ENCODE measurements around the gene TAAR5.
"Not testable (repeated sequence)": the region's sequence is repeated elsewhere in the genome, so short reads cannot be mapped to it uniquely, and the experiment has no call there.

TAAR5 gene, protein sequence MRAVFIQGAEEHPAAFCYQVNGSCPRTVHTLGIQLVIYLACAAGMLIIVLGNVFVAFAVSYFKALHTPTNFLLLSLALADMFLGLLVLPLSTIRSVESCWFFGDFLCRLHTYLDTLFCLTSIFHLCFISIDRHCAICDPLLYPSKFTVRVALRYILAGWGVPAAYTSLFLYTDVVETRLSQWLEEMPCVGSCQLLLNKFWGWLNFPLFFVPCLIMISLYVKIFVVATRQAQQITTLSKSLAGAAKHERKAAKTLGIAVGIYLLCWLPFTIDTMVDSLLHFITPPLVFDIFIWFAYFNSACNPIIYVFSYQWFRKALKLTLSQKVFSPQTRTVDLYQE

DNA sequence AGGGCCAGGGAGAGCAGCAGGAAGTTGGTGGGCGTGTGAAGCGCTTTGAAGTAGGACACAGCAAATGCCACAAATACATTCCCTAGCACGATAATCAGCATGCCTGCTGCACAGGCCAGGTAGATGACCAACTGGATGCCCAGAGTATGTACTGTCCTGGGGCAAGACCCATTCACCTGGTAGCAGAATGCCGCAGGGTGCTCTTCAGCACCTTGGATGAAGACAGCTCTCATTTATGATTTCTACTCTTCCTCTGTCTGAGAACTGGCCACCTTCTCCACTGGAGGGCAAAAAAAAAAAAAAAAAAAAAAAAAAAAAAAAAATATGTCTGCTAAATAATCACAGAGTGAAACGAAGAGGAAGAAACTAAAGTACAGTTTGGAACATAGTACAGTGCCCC lies at the start of gene TAAR5:
Gene TAAR5 (minus strand): TSS at position 288 of the 400 bp plus-strand sequence. CDS start 55 bp downstream, at position 233.
- DNase-seq (ENCODE audit: low spot score): no peak

DNA sequence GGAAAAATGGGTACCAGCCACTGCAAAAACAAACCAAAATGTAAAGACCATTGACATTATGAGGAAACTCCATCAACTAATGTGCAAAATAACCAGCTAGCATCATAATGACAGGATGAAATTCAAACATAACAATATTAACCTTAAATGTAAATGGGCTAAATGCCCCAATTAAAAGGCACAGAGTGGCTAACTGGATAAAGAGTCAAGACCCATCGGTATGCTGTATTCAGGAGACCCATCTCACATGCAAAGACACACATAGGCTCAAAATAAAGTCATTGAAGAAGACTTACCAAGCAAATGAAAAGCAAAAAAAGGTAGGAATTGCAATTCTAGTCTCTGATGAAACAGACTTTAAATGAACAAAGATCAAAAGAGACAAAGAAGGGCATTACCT lies 47.6 kb upstream of the TAAR5 start:
- DNase-seq (ENCODE audit: low spot score): not testable (repeated sequence)

DNA sequence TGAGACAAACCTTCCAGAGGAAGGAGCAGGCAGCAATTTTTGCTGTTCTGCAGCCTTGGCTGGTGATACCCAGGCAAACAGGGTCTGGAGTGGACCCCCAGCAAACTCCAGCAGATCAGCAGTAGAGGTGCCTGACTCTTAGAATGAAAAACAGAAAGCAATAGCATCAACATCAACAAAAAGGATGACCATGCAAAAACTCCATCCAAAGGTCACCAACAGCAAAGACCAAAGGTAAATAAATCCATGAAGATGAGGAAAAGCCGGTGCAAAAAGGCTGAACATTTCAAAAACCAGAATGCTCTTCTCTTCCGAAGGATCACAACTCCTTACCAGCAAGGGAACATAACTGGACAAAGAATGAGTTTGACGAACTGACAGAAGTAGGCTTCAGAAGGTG lies 46.4 kb upstream of the TAAR5 start:
- not testable (repeated sequence) for DNase-seq (ENCODE audit: low spot score)

DNA sequence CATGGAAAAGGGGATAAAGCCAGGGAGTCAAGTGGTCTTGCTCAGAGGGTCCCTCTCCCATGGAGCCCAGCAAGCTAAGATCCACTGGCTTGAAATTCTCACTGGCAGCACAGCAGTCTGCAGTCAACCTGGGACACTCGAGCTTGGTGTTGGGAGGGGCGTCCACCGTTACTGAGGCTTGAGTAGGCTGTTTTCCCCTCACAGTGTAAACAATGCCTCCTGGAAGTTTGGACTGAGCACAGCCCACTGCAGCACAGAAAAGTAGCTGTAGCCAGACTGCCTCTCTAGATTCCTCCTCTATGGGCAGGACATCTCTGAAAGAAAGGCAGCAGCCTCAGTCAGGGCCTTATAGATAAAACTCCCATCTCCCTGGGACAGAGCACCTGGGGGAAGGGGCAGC lies 45.7 kb upstream of the TAAR5 start:
- not testable (repeated sequence) for DNase-seq (ENCODE audit: low spot score)

DNA sequence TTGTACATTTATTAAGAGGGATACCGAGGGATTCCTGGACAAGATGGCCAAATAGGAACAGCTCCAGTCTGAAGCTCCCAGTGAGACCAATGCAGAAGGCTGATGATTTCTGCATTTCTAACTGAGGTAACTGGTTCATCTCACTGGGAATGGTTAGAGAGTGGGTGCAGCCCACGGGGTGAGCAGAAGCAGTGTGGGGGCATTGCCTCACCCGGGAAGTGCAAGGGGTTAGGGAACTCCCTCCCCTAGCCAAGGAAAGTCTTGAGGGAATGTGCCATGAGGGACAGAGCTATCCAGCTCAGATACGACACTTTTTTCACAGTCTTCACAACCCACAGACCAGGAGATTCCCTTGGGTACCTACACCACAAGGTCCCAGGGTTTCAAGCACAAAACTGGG lies 45.3 kb upstream of the TAAR5 start:
- DNase-seq (ENCODE audit: low spot score): no peak

DNA sequence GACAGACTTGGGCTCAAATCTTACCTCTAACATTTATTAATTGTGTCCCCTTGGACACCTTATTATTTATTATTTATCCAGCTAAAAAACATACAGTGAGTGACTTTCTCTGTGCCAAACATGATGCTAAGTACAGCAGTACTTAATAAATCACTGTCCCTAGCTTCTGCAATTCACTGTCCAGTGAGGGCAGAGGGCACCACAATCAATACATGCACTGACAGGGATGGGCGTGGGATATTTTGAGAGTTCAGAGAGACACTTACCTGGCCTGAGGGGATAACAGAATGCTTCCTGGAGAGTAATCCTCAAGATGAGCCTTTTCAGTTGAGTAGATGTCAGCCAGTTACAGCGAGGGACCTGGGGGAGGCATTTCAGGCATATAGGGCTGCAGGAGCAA lies 43.8 kb upstream of the TAAR5 start:
- no peak for DNase-seq (ENCODE audit: low spot score)

DNA sequence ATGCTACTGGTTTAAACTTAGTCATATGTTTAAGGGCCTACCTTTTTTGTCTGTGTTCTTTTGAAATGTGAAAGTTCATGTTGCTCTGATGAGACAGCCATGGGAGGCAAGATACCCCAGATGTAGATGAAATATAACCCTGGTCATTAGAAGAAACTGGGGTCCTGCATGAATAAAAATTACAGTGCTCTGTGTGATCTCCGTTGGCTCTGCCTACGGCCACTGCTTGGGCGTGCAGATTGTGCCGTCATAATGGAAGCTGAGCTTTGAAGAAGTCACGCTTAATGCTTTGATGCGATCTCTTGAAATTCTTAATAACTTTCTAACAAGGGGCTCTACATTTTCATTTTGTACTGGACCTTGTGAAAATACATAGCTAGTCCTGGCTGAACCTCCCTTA lies 34.6 kb upstream of the TAAR5 start, which contains the start of gene TAAR2:
Gene TAAR2 (minus strand): TSS at position 101 of the 400 bp plus-strand sequence. CDS start 0 bp downstream, at position 101.
- DNase-seq (ENCODE audit: low spot score): no peak

DNA sequence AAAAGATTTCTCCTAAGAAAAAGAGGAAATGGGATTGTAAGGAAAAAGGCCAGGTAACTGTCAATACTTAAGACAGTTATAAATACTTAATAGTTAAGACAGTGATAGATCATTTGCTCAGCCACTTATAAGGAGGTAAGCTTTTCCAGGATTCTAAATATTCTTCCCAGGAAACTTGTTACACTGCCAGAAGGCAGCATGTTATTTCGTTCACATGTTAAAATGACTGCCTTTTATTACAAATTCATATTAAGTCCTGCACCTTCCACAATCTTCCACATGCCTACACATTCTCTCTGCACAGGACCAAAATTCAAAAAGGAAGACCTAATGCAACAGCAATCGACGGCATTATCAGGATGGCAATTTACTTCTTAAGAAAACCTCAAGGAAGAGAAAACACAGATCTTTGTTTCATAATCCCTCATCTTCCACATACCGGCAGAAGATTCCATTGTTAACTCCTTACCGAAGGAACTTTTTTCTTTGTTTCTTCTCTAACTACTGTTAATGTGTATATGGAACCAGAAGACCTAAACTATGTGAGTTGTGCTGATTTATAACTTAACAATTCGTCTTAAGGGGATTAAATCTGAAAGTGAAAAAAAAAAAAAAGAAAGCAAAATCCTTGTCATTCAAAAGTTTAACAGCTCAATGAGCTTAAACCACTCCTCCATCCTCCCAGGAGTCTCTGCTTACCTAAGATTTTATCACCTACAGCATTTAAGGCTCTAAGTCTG lies 33.7 kb upstream of the TAAR5 start:
- DNase-seq (ENCODE audit: low spot score): no peak

DNA sequence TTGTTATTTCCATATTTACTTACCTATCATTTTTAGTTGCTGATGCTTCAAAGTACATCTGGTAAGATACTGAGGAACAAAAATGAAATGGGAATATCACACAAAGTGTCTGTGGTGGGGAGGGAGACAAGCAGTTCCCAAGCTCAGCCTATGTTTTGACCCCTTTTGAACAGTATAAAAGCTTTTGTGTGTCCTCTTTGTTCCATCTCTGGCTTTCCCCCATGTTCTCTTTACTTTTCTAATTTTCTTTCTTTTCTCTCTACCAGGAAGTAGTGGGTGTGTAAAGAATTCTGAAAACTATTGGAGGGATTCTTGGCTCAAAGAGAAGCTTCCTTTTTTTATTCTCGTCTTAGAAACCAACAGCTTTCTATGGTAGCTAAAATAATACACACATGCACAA lies 27.1 kb upstream of the TAAR5 start:
- DNase-seq (ENCODE audit: low spot score): no peak

DNA sequence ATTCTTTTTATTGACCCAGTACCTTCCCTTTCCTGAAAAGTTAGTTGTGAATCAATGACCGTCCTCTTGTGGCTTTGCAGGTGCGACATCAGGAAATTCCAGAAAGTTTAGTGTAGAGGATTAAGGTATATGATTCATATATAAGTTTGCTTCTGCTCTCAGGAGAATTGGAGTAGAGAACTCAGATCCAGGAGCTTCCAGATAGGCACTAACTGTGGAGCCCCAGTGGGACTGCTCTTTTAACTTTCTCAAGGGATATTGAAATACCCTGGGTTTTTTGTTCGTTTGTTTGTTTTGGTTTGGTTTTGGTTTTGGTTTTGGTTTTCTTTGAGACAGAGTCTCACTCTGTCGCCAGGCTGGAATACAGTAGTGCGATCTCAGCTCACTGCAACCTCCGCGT lies 25.0 kb upstream of the TAAR5 start:
- DNase-seq (ENCODE audit: low spot score): no peak

DNA sequence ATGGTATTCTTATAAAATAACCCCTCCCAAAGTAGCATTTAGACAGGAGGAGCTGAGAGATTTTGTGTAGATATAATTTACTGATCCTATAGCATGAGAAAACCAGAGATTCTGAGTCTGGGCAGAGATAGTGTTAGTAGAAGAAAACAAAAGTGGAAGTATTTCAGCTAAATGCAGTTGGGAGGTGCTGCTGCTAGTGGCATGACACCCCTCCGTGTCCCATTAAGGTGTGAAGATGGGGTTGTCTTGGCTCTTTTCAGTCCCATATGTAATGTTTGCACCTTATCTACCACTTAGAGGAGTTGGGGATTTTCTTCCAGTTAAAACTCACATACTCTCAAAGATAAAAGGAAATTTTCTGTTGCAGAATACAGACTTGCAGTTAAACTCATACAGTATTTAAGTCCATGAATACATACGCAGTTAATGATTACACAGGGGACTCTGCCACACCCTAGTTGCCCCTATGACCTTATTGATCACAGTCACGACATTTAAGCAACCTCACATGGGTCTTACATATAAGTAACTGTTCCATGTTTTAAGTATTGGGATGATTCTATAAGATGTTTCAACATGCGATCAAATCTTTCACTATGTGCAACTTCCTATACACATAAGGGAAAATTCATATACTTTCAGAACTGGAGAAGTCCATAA lies 23.0 kb upstream of the TAAR5 start:
- DNase-seq (ENCODE audit: low spot score): no peak

DNA sequence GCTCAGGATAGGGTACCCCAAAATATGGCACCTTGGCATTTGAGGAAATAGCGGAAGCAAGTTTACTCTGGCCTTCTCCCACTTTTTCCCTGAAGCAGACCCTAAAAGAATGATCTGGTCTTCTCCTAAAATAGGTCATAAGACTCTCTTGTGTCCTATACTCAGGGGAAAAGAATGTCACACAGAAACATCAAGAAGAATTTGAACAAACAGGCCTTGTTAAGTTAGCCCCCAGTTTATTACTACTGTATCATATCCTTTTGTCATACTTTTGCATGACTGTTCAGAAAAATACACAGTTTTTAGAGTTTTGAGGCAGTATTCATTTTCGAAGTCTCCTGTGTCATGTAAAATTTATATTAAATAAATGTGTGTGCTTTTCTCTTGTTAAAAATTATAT lies 22.1 kb upstream of the TAAR5 start:
- no peak for DNase-seq (ENCODE audit: low spot score)

DNA sequence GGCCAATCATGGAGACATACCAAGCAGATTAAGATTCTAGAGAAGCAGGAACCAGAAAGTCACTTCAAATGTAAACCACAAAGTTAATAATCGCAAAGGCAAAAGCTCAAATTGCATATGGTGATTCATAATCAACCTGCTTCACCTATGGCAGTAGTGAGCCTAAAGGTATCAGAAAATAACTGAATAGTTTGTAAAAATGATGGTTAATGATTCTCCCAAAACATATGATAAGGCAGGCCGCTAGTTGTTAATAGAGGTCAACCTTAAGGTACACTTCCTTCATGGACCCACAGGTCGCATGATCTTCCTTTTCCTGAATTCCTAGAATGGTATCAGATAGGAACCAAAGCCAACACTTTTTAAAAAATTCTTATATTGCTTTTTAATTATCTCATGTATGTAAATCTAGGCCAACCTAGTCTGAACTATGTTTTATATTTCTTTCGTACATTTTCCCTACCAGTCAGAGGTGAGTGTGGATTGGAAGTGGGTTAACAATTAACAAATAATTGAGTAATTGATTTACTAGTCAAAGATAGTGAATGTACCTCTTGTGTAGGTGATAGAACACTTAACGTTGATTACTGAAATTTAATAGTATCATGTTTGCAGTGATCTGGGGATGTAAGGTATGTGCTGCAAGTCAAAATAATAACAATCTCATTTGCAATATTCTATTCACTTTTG lies 18.1 kb upstream of the TAAR5 start:
- DNase-seq (ENCODE audit: low spot score): no peak

DNA sequence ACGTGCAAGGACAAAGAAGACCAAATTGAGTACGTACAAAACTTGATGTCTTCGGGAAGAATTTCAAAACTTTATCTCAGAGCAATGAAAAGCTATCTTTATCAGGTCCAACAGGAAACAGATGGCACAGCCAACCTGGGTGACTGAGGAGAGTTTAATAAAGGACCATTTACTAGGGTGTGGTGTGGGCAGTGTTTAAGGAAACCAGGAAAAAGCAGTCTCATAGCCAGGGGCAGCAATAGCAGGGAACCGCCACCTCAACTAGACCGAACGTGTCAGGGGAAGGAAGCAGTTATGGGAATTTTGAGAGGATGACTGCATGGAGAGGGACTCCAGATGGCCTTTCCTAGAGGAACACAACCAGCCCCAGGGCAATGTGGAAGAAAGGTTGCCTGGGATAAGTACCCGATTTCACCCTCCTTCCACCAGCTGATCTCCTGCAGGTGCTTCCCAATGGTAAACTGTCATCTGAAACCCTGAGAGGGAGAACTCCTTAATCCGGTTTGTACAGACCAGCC lies 15.2 kb upstream of the TAAR5 start:
- no peak for DNase-seq (ENCODE audit: low spot score)

DNA sequence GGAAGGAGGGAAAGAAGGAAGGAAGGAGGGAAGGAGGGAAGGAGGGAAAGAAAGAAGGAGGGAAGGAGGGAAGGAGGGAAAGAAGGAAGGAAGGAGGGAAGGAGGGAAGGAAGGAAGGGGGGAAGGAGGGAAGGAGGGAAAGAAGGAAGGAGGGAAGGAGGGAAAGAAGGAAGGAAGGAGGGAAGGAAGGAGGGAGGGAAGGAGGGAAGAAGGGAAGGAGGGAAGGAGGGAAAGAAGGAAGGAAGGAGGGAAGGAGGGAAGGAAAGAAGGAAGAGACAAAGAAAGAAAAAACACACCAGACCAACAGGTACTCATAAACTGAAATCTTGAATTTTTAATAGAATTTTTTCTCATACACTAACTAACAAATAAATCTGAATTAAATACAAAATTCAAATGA lies 11.4 kb upstream of the TAAR5 start:
- DNase-seq (ENCODE audit: low spot score): not testable (repeated sequence)

DNA sequence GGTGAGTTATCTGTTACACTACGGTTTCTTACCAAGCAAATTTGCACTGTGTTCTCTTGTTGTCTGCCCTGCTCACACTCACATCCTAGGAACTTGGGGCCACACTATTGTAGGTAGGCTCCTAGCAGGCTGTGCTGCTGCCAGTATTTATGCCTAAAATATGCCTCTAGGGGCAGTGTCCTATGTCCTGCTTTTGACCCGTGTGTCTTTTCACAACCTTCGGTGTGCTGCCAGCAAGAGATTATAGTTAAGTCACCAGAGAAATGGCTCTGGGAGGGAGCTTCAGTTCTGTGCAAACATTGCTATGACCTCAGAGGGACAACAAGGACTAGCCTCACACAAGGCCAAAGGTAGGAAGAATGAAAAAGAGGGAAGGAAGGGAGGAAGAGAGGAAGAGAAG lies 8.9 kb upstream of the TAAR5 start:
- no peak for DNase-seq (ENCODE audit: low spot score)

DNA sequence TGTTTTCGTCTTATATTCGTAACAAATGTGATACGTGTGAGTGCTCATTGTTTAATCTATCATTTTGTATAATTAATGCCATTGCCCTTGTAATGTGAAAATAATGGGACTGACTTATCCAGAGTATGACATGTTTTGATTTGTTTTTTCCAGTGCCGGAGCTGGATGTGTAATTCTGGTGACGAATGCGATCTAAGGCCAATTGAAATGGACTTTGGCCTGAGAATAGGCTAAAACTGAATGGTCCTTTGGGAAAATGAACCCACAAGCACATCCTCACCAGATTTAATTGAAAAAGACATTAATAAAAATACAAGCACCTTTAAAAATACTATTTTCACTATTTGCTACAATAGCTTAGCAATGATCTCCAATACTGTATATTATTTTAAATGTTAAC lies 6.7 kb upstream of the TAAR5 start:
- DNase-seq (ENCODE audit: low spot score): no peak

DNA sequence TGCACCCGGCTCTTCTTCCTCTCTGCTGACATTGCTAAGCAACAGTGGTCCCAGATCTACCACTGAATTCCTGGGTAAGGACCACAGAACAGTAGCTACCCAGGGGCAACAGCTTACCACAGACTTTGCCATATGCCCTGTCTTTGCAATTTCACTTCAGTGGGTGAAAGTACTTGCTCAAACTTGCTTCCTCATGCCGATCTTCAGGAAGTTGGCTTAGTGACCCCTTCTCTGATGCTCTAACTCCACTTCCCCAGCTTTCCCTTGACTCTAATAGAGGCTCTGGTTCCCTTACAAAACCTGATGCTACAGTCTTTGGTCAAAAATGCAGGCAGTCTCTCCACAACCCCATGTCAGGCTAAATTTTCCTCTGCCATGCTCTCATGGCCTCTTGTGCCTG lies 3.3 kb upstream of the TAAR5 start:
- DNase-seq (ENCODE audit: low spot score): no peak

DNA sequence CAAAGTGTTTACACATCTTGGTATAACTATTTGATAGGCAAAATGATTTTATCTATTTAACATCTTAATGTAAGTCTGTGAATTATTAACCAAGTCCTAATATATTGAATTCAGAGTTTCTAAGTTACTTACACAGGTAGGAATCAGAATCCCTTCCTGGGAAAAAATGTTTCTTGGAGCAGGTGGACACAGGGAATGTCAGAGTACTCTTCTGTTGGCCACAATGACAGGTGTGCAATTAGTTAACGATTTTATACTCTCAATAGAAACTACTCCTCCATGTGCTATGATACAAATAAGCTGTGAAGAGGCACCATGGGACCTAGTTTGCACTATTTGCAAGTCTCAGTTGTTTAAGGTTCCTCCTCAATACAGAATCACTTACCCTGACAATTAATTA lies 821 bp upstream of the TAAR5 start:
- DNase-seq (ENCODE audit: low spot score): no peak

DNA sequence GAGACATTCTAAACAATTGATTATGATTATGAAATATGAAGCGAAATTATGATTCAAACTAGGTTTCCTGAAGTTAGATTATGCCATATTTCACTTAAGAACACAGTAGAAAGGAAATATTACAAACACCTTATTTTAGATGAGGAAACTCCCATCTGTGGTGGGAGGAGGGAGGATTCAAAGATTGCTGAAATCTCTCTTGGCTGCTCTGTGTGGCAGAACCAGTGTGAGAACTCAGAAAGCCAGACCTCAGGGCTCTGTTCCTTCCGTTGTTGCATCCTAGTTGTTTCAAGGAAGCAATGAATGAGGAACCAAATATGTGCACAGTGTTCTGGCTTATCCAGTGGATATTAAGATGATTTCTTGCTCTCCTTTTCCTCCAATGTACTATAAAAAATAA lies 2.1 kb downstream of the TAAR5 start:
- no peak for DNase-seq (ENCODE audit: low spot score)

DNA sequence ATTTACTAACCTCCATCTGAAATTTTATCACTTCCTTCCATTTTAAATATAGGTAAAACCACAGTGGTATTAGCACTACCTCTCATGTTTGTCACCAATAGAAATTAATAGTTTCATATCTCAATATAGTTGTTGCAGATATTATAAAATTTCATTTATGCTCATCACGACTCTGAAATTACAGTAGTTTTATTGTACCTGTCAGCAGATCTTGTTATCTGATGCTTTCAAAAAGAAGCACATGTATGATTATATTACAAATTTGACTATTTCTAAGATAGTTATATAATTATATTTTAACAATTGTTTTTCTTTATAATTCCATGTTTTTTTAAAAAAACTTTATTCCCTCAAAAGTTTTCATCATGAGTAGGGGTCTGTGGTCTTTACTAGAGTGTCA lies 4.8 kb downstream of the TAAR5 start:
- DNase-seq (ENCODE audit: low spot score): no peak

DNA sequence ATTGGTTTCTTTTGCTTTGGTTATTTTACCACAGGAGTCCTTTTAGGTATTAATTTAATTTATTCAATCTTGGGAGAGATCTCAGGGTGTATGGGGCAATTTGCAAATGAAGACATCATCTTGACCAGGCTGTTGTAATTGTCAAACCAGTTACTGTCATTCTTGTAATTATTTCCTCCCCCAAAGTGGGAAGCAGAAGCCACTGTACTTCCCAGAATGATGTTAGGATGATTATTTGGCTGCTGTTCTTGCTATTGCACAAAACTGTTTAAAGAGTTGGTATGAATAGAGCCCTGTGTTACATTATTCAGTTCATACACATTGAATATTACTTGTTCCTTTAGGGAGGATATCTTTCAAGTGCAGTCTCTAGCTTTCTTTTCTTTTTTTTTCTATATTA lies 17.8 kb downstream of the TAAR5 start:
- DNase-seq (ENCODE audit: low spot score): no peak

Data from hematopoietic multipotent progenitor cell treated with erythropoietin and hydrocortisone succinate and interleukin-3 and kit ligand, for 17 days (in vitro differentiated cells).